Hematopoietic multipotent progenitor cell treated with erythropoietin and hydrocortisone succinate and interleukin-3 and kit ligand, for 15 days (in vitro differentiated cells): ENCODE measurements around the gene FGFR2.

Experiments
- DNase-seq: peaks from one replicate; pipeline ENCODE4 v3.0.0-alpha.2; 2015; ENCODE audit warnings: low spot score

FGFR2 gene

DNA sequence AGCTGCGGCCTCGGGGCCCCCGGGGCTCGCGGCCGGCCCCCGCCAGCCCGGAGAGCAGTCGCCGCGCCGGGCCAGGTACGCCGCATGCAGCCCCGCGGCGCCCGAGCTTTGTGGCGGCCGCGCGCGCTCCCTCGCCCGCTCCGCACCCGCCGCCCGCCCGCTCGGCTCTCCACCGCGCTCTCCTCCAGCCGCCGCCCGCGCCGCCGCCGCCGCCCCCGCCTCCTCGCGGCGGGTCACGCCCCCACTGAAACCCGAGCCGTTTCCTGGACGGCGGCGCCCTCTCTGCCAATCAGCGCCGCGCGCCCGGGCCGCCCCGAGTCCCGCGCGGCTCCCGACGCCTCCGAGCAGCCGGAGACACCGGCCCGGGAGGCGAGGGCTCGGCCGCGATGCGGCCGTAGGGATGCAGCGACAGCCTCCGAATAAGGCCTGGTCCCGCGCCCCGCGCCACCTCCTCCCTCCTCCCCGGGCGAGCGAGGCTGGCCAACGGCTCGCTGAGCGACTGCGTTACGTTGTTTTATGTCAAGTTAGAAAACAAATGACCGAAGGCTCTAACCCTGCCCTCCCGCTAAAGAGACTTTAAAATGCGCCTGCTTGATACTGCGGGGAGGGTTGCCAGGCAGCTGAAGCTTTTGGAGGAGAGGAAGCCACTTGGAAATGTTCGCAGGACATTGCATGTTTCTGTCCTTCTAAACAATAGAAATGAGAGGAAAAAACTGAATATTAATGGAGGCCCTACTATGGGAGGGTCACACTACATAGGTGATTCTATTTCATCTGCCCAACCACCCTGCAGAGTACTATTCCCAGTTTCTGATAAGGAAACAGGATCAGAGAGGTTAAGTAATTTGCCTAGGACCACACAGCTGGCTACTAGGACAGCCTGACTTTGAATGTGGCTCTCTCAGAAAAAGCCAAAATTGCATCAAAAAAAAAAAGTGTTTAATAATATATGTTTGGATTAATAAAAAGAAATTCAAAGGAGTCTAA lies at the start of gene FGFR2:
FGFR2 (minus strand) TSS at position 182 of the 987 bp plus-strand sequence. CDS start 4,627 bp downstream, outside the sequence.
- DNase-seq = no peak

GRCh38 chr10:121647401-121647800 lies 49.2 kb upstream of the FGFR2 start:
- DNase-seq = no peak

GRCh38 chr10:121645696-121646095 lies 47.5 kb upstream of the FGFR2 start:
- DNase-seq = no peak

GRCh38 chr10:121644501-121644900 lies 46.3 kb upstream of the FGFR2 start:
- no peak for DNase-seq

DNA sequence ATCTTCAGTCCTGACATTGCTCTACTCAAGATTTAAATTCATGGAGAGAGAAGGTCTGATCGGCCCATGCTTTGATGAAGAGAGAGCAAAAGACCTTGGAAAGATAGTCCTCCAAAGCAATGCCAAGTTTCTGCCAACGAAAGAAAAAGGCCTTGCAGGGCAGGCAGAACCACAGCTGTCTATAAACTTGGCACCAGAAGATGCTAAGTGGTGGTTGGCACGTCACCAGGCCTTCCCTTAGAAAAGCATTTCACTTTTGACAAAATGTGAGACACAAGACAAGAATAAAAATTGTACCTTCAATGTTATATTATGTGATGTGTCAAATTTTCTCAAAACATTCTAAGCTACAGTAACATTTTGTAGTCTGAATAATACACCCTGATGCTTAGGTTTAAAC lies 42.0 kb upstream of the FGFR2 start:
- no peak for DNase-seq

GRCh38 chr10:121639416-121639815 lies 41.2 kb upstream of the FGFR2 start:
- no peak for DNase-seq

DNA sequence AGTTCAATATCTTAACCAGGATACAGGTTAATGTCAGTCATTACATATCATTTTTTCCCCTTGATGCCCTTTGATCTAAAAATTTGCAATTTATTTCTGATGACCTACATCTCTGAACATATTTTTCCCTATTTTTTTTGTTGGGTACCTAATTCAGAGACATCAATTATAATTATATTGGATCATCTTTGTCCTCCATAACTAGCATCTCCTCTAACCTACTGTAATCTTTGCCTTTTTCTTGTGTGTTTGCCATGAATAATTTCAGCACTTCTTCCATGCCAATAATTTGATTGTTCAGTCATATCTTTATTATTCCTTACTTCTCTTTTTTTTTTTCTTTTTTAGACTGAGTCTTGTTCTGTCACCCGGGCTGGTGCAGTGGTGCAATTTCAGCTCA lies 39.2 kb upstream of the FGFR2 start:
- no peak for DNase-seq

- no peak for DNase-seq
Measured at GRCh38 chr10:121633056-121633455, 34.8 kb upstream of the FGFR2 start.

DNA sequence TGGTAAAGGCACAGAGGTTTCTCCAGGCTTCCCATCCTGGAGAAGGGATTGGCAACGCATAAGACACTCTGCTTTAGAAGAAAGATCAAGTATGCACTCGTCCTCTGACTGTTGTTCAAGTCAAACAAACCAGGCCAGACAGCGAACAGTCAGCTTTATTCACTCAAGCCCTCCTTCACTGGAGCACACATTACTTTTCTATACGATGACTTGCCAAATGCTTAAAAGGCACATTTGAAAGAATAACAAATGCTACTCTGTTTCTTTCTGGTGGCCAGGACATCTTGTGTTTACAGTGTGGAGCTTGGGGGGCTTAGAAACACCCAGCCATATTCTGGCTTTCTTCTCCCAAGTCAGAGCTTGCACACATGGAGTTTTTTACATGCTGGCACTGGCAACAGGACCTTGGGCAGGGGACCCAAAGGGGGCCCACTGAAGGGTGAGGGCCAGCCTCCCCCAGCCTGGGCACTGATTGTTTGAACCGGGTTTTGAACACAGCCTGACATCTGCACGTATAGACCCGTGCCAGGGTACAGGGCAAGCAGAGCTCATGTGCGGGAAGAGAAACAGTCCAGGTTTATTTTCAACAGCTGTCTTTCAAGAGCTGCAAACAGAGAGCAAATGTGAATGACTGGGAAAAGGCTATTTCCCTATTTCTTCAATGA lies 33.3 kb upstream of the FGFR2 start:
- no peak for DNase-seq

DNA sequence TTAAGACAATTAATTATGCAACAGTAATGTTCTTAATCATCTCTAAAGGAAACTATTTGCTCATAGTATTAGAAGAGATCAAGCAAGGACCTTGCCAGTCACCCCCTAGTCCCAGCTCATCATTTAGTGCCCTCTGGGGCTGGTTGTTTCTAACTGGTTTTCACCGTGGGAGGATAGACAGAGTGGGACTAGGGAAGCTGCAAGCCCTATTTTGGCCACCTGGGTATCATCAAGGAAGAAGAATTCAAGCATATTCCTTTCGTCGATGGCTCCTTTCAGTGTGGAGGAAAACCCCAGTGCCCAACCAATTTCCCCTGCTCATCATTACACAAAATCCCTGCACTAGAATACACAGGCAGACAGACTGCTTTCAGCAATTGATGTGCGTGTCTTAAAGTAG lies 30.6 kb upstream of the FGFR2 start:
- DNase-seq = no peak

DNA sequence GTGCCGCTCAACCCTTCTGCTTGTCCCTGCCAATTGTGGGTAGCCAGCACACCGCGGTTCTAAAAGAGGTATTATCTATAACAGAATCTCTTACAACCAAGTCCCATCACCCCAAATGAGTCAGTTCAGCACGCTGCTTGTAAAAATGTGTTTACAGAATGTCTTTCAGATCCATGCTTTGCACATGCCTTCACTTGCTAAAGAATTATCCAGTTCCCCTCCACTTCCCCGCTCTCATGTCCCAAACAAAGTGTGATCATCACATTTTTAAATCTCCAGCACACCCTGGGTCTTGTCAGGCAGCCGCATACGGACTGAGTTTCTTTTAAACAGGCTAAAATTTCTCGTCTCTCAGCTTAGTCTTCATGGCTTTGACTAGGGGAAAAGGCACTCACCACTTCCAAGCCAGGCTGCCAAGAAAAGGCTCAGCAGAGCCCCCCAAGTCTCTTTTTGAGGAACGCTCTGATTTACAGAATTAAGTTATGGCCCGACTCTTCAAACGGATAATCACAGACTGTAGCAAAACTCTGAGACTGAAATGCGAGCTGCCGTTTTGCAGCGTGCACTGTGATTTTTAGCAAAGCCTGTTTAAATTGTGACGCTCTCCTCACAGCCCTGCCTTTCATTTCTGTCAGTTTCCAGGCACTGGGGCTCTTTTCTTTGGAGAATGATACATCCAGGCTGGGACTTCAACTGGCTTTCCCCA lies 29.8 kb upstream of the FGFR2 start:
- no peak for DNase-seq

- DNase-seq = no peak
Measured at GRCh38 chr10:121624836-121625486, 26.7 kb upstream of the FGFR2 start.

DNA sequence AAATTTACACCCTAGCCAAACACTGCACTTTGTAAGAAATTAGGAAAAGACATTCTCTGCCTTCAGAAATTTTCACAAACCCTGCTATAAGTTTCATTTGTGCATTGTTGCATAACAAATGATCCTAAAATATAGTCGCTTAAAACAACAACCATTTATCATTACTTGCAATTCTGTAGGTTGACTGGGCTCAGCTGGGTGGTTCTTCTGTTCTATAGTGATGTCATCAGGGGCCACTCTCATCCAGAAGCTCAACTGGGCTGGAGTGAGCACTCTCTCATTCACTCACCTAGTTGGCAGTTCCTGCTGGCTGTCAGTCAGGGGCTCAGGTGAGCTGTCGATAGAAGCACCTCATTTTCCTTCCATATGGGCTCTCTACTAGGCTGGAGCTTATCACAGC lies 20.7 kb upstream of the FGFR2 start:
- no peak for DNase-seq

DNA sequence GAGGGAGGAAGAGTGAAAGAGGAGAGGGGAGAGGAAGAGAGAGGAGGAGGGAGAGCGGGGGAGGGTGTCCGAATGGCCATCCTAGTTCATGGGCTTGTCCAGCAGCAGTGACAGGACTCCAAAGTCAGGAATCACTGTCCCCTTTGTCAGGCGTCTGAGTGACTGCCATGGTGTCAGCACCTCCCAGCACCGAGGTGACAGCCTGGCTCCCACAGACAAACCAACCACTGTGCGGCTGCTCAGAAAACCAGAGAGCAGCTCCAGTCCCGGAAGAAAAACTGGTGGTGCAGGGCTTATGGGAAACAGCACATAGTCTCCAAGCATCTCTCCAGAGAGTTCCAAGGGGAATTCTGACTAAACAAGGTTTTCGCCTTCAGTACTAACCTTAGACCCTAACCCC lies 18.9 kb upstream of the FGFR2 start:
- DNase-seq = no peak

GRCh38 chr10:121616291-121616690 lies 18.0 kb upstream of the FGFR2 start:
- no peak for DNase-seq

DNA sequence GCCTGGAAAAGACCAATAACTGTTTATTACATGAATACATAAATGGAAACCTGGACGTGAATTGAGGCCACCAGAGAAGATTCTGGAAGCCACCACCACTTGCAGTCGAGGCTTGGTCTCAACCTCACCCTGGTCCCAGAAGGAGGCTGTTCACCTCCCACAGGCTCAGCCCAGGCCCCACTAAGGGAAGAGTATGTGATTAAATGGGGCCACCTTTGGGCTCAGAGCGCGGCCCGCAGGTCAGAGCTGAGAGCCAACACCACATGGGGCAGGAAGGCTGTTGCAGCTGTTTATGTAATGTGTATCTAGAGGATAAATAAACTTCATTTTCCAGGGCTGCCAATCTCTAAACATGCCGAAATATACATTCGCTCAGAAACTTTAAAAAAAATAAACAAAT lies 17.6 kb upstream of the FGFR2 start:
- no peak for DNase-seq

- no peak for DNase-seq
Measured at GRCh38 chr10:121615435-121615793, 17.2 kb upstream of the FGFR2 start.

- DNase-seq = no peak
Measured at GRCh38 chr10:121614613-121615434, 16.6 kb upstream of the FGFR2 start.

- DNase-seq = no peak
Measured at GRCh38 chr10:121613456-121613855, 15.2 kb upstream of the FGFR2 start.

DNA sequence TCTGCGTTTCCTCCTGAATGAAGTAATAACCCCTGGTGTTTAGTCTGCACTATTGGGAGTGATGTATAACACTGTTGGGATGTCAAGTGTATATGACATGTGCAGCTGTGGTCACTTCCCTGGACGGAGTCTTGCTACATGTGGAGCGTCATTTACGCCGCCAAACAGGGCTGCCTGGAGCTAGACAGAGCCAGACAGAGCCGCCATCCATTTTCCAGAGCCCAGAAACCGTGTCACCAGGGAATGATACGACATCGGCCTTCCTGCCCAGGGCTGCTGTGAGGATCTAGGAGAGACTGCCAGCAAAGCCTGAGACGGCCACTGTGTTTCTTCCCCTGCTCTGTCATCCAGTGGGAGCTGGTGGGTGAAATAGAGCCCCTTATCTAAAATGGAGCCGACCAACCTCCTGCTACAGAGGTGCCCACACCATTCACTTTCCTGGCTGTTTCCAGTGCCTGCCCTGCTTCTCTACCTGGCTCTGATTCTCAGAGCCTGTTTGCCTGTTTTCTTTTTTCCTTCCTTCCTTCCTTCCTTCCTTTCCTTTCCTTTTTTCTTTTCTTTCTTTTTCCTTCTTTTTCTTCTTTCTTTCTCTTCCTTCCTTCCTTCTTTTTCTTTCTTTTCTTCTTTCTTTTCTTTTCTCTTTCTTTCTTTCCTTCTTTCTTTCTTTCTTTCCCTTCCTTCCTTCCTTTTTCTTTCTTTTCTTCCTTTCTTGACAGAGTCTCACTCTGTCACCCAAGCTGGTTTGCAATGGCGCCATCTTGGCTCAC lies 13.3 kb upstream of the FGFR2 start:
- no peak for DNase-seq
